Esophagus muscularis mucosa (tissue), 4 donors: ENCODE results near the gene ZBTB8OS. TPM values are rescaled to one million over a fixed set of nuclear protein-coding genes. Genes with fewer than 3 reads are reported as not detected.

Experiments used
- DNase-seq: peaks from one replicate; pipeline ENCODE4 v3.0.0-alpha.2; 2017; ENCODE audit errors: extremely low spot score
- H3K27ac ChIP-seq, 4 donors: fragments of 200-600 bp; sonication (generic); replicated peaks in 1 of 4; 1 replicate in 3 of 4; 2 replicates in 1 of 4; pipeline ENCODE4 v1.5.1; 2016 to 2019; ENCODE audit warnings: mild to moderate bottlenecking in 1 of 4
- H3K27me3 ChIP-seq, 4 donors: fragments of 200-600 bp; sonication (generic); one replicate each; pipeline versions ENCODE4 v1.5.1 to v1.6.0; 2016 to 2019
- H3K36me3 ChIP-seq, 4 donors: fragments of 200-600 bp; sonication (generic); one replicate each; pipeline ENCODE4 v1.5.1; 2016 to 2019
- H3K4me1 ChIP-seq, 4 donors: fragments of 200-600 bp; sonication (generic); one replicate each; pipeline ENCODE4 v1.5.1; 2016 to 2019
- H3K4me3 ChIP-seq, 4 donors: fragments of 200-600 bp; sonication (generic); 1 replicate in 2 of 4; 2 replicates in 2 of 4; pipeline ENCODE4 v1.5.1; 2016 to 2019; ENCODE audit warnings: mild to moderate bottlenecking in 4 of 4, moderate library complexity in 1 of 4
- H3K9me3 ChIP-seq, 4 donors: fragments of 200-600 bp; sonication (generic); 1 replicate in 3 of 4; 2 replicates in 1 of 4; pipeline ENCODE4 v1.5.1; 2016 to 2019
- CTCF ChIP-seq, 3 experiments: fragments of 200-600 bp in 2 of 3; fragments of 450-650 bp in 1 of 3; sonication (generic) in 2 of 3; IDR thresholded peaks; one replicate each; pipeline ENCODE4 v1.5.1; 2017 to 2019; ENCODE audit warnings: antibody characterized with exemption in 3 of 3, mild to moderate bottlenecking in 2 of 3, moderate library complexity in 1 of 3
- EP300 ChIP-seq: sonication (generic); formaldehyde crosslinking; IDR thresholded peaks from one replicate; pipeline ENCODE4 v1.6.1; 2017; ENCODE audit warnings: antibody characterized with exemption
- POLR2A ChIP-seq: fragments of 450-650 bp; IDR thresholded peaks from one replicate; pipeline ENCODE4 v1.6.1; 2017; ENCODE audit warnings: antibody characterized with exemption, moderate library complexity, mild to moderate bottlenecking, low read depth
- POLR2AphosphoS5 ChIP-seq, 2 donors: sonication (generic); formaldehyde crosslinking; IDR thresholded peaks; one replicate each; pipeline ENCODE4 v1.6.1; 2017; ENCODE audit warnings: antibody characterized with exemption in 2 of 2
- WGBS: methylation state at CpG from one replicate; pipeline ENCODE4 v1.1.5; 2018; 5-methylcytosine and 5-hydroxymethylcytosine counted together
- intact Hi-C: fragments of 100-400 bp; cut with DNase I; formaldehyde crosslinking; loops from one replicate; pipeline ENCODE4 v1.15.1; 2023
- total RNA-seq, 4 donors: library from RNA; depleted of rRNA; stranded (reverse); fragments of >200 nt; gene quantifications; one replicate each; pipeline versions ENCODE4 v1.1.0 to v1.2.1, GENCODE V29; 2016

ZBTB8OS gene
- total RNA-seq, 4 donors from 2014 or later: 19.6 to 31.1 (median 25.8) TPM

DNA sequence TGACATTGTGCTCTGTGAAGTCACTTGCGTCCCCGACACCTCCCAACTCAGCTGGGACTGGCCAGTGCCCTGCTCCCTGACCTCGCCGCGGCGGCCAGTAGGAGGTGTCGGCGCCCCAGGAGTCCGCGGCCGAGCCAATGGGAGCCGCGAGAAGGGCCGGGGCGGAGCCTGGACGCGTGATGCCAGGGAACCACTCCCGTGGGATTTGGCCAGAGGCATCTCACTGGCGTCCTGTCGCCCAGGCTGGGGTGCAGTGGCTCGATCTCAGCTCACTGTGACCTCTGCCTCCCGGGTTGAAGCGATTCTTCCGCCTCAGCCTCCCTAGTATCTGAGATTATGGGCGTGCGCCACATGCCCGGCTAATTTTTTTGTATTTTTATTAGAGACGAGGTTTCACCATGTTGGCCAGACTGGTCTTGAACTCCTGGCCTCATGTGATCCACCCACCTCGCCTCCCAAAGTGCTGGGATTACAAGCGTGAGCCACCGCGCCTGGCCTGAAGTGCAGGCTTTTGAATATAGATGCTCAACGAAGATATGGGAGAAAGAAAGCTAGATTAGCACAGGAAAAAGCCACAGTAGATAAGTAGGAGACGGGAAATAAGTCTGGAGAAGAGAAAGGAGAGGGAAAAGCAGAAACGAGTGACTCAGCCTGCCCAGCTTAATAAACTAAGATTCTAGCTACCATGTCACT, 38.0 kb downstream of the ZBTB8OS start:
- TF ChIP-seq CTCF (IDR thresholded peaks at IDR 0.05): peak; percentile 35 to 47 (median 44)
- peak; percentile 78 to 84 for TF ChIP-seq POLR2AphosphoS5 (IDR thresholded peaks at IDR 0.05)
- TF ChIP-seq EP300: no peak
- no peak for TF ChIP-seq POLR2A
- Histone ChIP-seq H3K9me3 (no peaks in the 10 kb centered on the region), H3K4me3 (peak overlapping the region; percentile 56 to 67 (median 57)), H3K4me1 (peaks cover 5 to 17% (median 16%) of the 10 kb centered on the region in 4 donors), H3K27me3 (no peaks in the 10 kb centered on the region), H3K27ac (peak overlapping the region in 2 of 4 donors; percentile 11 to 20), H3K36me3 (no peaks in the 10 kb centered on the region)
- 12% methylated on average over 31 of the region's 35 CpGs for WGBS
- peak; percentile 93 for DNase-seq
- intact Hi-C loops: loop anchor here (10.0 kb wide), 2 partner anchors 88 to 168 kb away; no protein-coding TSS in a partner anchor

DNA sequence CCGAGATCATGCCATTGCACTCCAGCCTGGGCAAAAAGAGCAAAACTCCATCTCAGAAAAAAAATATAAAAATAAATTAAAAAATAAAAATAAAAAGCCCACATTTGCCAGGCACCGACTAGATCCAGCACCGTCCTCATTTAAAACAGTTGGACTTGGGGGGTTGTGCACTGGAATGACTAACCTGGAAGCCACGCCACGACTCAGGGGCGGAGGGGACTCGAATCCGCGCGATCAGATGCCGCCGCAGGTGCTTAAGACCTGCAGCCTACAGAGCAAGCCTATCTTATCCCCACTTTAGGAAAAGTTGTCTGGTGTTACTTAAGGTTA, 38.5 kb downstream of the ZBTB8OS start:
- Histone ChIP-seq H3K27me3 (no peaks in the 10 kb centered on the region), H3K9me3 (no peaks in the 10 kb centered on the region), H3K27ac (peak overlapping the region in 2 of 4 donors; percentile 11 to 20), H3K4me1 (peaks cover 5 to 17% (median 16%) of the 10 kb centered on the region in 4 donors), H3K4me3 (peak overlapping the region; percentile 56 to 67 (median 57)), H3K36me3 (peaks cover 0 to 3% (median 0%) of the 10 kb centered on the region in 4 donors)
- TF ChIP-seq POLR2A: no peak
- TF ChIP-seq CTCF (IDR thresholded peaks at IDR 0.05): no peak
- no peak for TF ChIP-seq POLR2AphosphoS5 (IDR thresholded peaks at IDR 0.05)
- TF ChIP-seq EP300: no peak
- intact Hi-C loops: loop anchor here (10.0 kb wide), 2 partner anchors 87 to 167 kb away; no protein-coding TSS in a partner anchor
- no peak for DNase-seq
- WGBS: 8% methylated on average over 12 of the region's 12 CpGs

DNA sequence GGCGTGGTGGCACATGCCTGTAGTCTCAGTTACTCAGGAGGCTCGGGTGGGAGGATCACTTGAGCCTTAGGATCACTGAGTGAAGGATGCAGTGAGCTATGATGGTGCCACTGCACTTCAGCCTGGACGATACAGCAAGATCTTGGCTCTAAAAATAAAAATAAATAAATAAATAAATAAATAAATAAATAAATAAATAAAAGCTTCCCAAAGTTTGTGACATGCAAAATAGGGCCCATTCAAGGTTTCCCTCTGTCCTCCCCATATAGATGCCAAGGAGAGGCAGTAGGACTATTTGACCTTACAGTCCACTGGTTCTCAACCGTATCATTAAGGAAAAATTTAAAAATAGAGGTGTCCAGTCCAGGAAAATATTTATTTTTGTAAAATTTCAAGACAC, 41.2 kb downstream of the ZBTB8OS start:
- no peak overlapping the region for H3K4me3 ChIP-seq
- no peaks in the 10 kb centered on the region for H3K9me3 ChIP-seq
- no peak overlapping the region for H3K27ac ChIP-seq
- H3K27me3 ChIP-seq: no peaks in the 10 kb centered on the region
- no peak for DNase-seq
- H3K36me3 ChIP-seq: peaks cover 0 to 15% (median 6%) of the 10 kb centered on the region in 4 donors
- WGBS: 80% methylated on average over 4 of the region's 4 CpGs
- intact Hi-C loops: no loop called here
- TF ChIP-seq EP300 (no peak), POLR2A (no peak), POLR2AphosphoS5 (IDR thresholded peaks at IDR 0.05) (no peak), CTCF (IDR thresholded peaks at IDR 0.05) (no peak)
- peaks cover 5 to 17% (median 16%) of the 10 kb centered on the region in 4 donors for H3K4me1 ChIP-seq

DNA sequence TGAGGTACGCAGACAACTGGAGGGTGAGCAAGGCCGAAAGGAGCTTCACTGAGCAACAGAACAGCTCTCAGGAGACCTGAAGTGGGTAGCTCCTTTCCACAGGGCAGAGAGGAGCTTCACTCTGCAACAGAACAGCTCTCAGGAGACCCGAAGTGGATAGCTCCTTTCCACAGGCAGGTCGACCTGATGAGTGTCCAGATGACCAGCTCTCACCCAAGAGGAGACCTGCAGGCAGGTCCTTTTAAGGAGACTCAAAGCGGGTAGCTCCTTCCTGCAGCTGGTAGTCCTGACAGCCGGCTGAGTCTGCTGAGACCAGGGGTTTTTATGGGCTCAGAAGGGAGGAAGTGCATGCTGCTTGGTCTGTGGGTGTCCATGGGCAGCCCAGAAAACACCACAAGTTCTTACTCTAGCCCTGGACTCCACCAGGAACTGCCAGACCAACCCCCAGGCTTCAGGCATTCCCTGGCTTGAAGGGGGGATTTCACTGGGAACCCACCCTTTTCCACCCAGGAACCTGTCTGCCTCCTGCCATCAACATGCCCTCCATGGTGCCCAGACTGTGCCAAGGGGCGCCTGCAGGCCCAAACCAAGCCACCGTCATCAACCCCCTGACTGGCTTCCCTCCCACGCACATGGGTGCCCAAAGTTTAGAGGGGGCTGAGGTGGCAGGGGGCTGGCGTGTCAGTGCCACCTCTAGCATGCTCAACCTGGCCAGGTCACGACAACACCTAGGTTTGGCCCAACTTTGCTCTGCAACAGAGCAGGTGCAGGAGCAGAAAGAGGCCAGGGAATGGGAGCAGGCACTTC, 43.6 kb downstream of the ZBTB8OS start:
- intact Hi-C loops: no loop called here
- Histone ChIP-seq H3K4me3 (no peak overlapping the region), H3K36me3 (peaks cover 0 to 20% (median 8%) of the 10 kb centered on the region in 4 donors), H3K4me1 (peaks cover 0 to 5% (median 5%) of the 10 kb centered on the region in 4 donors), H3K9me3 (no peaks in the 10 kb centered on the region), H3K27ac (no peak overlapping the region), H3K27me3 (no peaks in the 10 kb centered on the region)
- WGBS: 95% methylated on average over 5 of the region's 11 CpGs
- no peak for DNase-seq
- TF ChIP-seq POLR2A (no peak), POLR2AphosphoS5 (IDR thresholded peaks at IDR 0.05) (no peak), EP300 (no peak), CTCF (IDR thresholded peaks at IDR 0.05) (no peak)
